HEK293 (cell line): ENCODE data around the gene EBF3.

ENCODE experiments used
- CTCF ChIA-PET: fragments of 350-600 bp; formaldehyde crosslinking; extraction: SDS; loops from one replicate; lab custom pipeline; 2021; ENCODE audit warnings: antibody characterized with exemption; lab: Yijun Ruan, JAX
- POLR2A ChIA-PET: fragments of 300-600 bp; formaldehyde crosslinking; extraction: SDS; loops from one replicate; lab custom pipeline; 2020; ENCODE audit warnings: antibody characterized with exemption, inconsistent platforms; lab: Yijun Ruan, JAX
- H3K27ac ChIP-seq: fragments of 200-500 bp; sonication (Bioruptor generic); 2 replicates; pipeline ENCODE4 v1.5.1; 2014; ENCODE audit warnings: low read depth, low read length, control low read depth, inconsistent platforms; ENCODE audit errors: extremely low read depth
- H3K36me3 ChIP-seq, 2 experiments: fragments of 200-500 bp in 1 of 2; sonication (Bioruptor generic) in 1 of 2; 1 replicate in 1 of 2; 2 replicates in 1 of 2; pipeline ENCODE4 v1.5.1; 2014 to 2017; ENCODE audit warnings: inconsistent platforms in 2 of 2, low read length in 2 of 2; ENCODE audit not compliant: control insufficient read depth in 2 of 2, insufficient read depth in 1 of 2
- H3K4me1 ChIP-seq: fragments of 200-500 bp; sonication (Bioruptor generic); 2 replicates; pipeline ENCODE4 v1.5.1; 2014; ENCODE audit warnings: mild to moderate bottlenecking, low read length, inconsistent platforms; ENCODE audit not compliant: control insufficient read depth, insufficient read depth
- H3K4me3 ChIP-seq: 2 replicates; pipeline ENCODE4 v1.5.1; 2011; ENCODE audit warnings: low read depth, mild to moderate bottlenecking, control low read depth, low read length, moderate library complexity
- H3K9me3 ChIP-seq: fragments of 200-500 bp; sonication (Bioruptor generic); 2 replicates; pipeline ENCODE4 v1.5.1; 2014; ENCODE audit warnings: low read depth, low read length, inconsistent platforms; ENCODE audit not compliant: control insufficient read depth, insufficient read depth
- BCL6B ChIP-seq: fragments of 450-650 bp; formaldehyde crosslinking; IDR thresholded peaks from 2 replicates; pipeline ENCODE4 v1.5.1; 2017; ENCODE audit warnings: missing biosample characterization, missing genetic modification characterization
- GFI1B ChIP-seq: fragments of 450-650 bp; formaldehyde crosslinking; IDR thresholded peaks from 2 replicates; pipeline ENCODE4 v1.5.1; 2016; ENCODE audit warnings: missing biosample characterization, missing genetic modification characterization
- GLI2 ChIP-seq: fragments of 450-650 bp; formaldehyde crosslinking; IDR thresholded peaks from 2 replicates; pipeline ENCODE4; 2017; ENCODE audit warnings: missing biosample characterization, missing genetic modification characterization, low read depth, borderline replicate concordance
- MEIS1 ChIP-seq: sonication (generic); formaldehyde crosslinking; IDR thresholded peaks from 2 replicates; pipeline ENCODE4 v1.8.1; 2022; ENCODE audit warnings: missing genetic modification reagents, mild to moderate bottlenecking, borderline replicate concordance
- OVOL3 ChIP-seq: fragments of 450-650 bp; formaldehyde crosslinking; IDR thresholded peaks from 2 replicates; pipeline ENCODE4 v1.5.1; 2016; ENCODE audit warnings: missing biosample characterization, missing genetic modification characterization
- PRDM1 ChIP-seq: fragments of 450-650 bp; formaldehyde crosslinking; IDR thresholded peaks from 2 replicates; pipeline ENCODE4; 2016; ENCODE audit warnings: missing biosample characterization, missing genetic modification characterization
- SCRT2 ChIP-seq: fragments of 450-650 bp; formaldehyde crosslinking; IDR thresholded peaks from 2 replicates; pipeline ENCODE4 v1.5.1; 2016; ENCODE audit warnings: missing biosample characterization, missing genetic modification characterization
- SP2 ChIP-seq: fragments of 450-650 bp; formaldehyde crosslinking; IDR thresholded peaks from 2 replicates; pipeline ENCODE4 v1.5.1; 2016; ENCODE audit warnings: missing biosample characterization, missing genetic modification characterization
- ZBTB21 ChIP-seq: fragments of 450-650 bp; formaldehyde crosslinking; IDR thresholded peaks from 2 replicates; pipeline ENCODE4 v1.5.1; 2017; ENCODE audit warnings: missing biosample characterization, missing genetic modification characterization
- ZBTB44 ChIP-seq: fragments of 450-650 bp; IDR thresholded peaks from 2 replicates; pipeline ENCODE4 v1.5.1; 2018; ENCODE audit warnings: missing biosample characterization, mild to moderate bottlenecking, missing genetic modification characterization
- ZBTB6 ChIP-seq: fragments of 450-650 bp; formaldehyde crosslinking; IDR thresholded peaks from 2 replicates; pipeline ENCODE4 v1.5.1; 2017; ENCODE audit warnings: missing biosample characterization, missing genetic modification characterization
- ZFP69B ChIP-seq: fragments of 450-650 bp; formaldehyde crosslinking; IDR thresholded peaks from 2 replicates; pipeline ENCODE4 v1.5.1; 2016; ENCODE audit warnings: missing biosample characterization, missing genetic modification characterization
- ZNF146 ChIP-seq: fragments of 450-650 bp; formaldehyde crosslinking; IDR thresholded peaks from 2 replicates; pipeline ENCODE4 v1.5.1; 2016; ENCODE audit warnings: missing biosample characterization, missing genetic modification characterization
- ZNF174 ChIP-seq: fragments of 450-650 bp; formaldehyde crosslinking; IDR thresholded peaks from 2 replicates; pipeline ENCODE4 v1.5.0; 2017; ENCODE audit warnings: missing biosample characterization, mild to moderate bottlenecking, missing genetic modification characterization
- ZNF239 ChIP-seq: fragments of 450-650 bp; formaldehyde crosslinking; IDR thresholded peaks from 2 replicates; pipeline ENCODE4 v1.5.1; 2016; ENCODE audit warnings: missing biosample characterization, missing genetic modification characterization
- ZNF354C ChIP-seq: fragments of 450-650 bp; formaldehyde crosslinking; IDR thresholded peaks from 2 replicates; pipeline ENCODE4 v1.5.1; 2016; ENCODE audit warnings: missing biosample characterization, missing genetic modification characterization, low read depth, borderline replicate concordance
- ZNF362 ChIP-seq: fragments of 450-650 bp; formaldehyde crosslinking; IDR thresholded peaks from 2 replicates; pipeline ENCODE4 v1.5.1; 2016; ENCODE audit warnings: missing biosample characterization, missing genetic modification characterization
- ZNF416 ChIP-seq: fragments of 450-650 bp; formaldehyde crosslinking; IDR thresholded peaks from 2 replicates; pipeline ENCODE4 v1.5.1; 2016; ENCODE audit warnings: missing biosample characterization, missing genetic modification characterization
- ZNF423 ChIP-seq: fragments of 450-650 bp; formaldehyde crosslinking; IDR thresholded peaks from 2 replicates; pipeline ENCODE4 v1.5.1; 2016; ENCODE audit warnings: missing biosample characterization, missing genetic modification characterization
- ZNF639 ChIP-seq: fragments of 450-650 bp; formaldehyde crosslinking; IDR thresholded peaks from 2 replicates; pipeline ENCODE4 v1.5.1; 2016; ENCODE audit warnings: missing biosample characterization, missing genetic modification characterization
- ZNF76 ChIP-seq: fragments of 450-650 bp; formaldehyde crosslinking; IDR thresholded peaks from 2 replicates; pipeline ENCODE4; 2016; ENCODE audit warnings: low read depth, missing biosample characterization, missing genetic modification characterization, borderline replicate concordance
- ZNF830 ChIP-seq: fragments of 450-650 bp; IDR thresholded peaks from 2 replicates; pipeline ENCODE4 v1.5.0; 2018; ENCODE audit warnings: missing biosample characterization, missing genetic modification characterization, low read depth, mild to moderate bottlenecking, moderate library complexity
- TF ChIP-seq, protein P1 (sequence below): fragments of 450-650 bp; formaldehyde crosslinking; IDR thresholded peaks from 2 replicates; pipeline ENCODE4 v1.5.1; 2017; ENCODE audit warnings: missing biosample characterization, missing genetic modification characterization

The EBF3 gene

DNA sequence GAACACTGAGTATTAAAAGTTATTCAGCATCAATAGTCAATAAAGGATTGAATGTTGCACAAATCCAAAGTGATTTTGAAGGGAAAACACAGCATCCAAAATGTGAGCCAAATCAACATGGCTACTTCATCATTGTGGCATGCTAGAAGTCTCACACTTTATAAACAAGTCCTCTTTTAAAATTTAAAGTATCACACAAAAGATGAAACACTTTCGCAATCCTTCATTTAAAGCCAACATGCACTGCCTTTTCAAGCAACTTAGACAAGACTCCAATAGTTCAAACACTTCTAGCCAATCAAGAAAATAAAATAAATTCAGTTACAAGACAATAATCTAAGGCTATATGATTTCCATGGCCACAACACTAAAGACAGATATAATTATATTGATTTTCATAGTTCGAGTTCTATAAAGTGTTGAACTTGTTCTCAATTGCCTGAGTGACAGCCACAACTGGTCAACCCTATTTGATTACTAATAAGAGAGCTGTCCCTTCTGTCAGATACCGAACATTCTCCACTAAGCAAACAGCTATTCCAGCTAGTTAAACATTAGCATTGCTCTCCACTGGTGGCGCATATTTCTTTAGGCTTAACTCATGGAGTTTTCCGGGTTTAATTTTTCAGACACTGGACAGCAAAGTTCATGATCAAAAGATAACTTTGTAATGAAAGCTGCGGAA, 8.3 kb downstream of the EBF3 start:
- no peak for TF ChIP-seq ZNF174 (tag by site-specific recombination)
- no peak for TF ChIP-seq ZBTB21 (tag by site-specific recombination)
- TF ChIP-seq ZNF146 (tag by site-specific recombination): no peak
- no peak for TF ChIP-seq BCL6B
- TF ChIP-seq ZNF830: no peak
- no peak for TF ChIP-seq SCRT2 (tag by site-specific recombination)
- no peak for TF ChIP-seq GLI2 (tag by site-specific recombination)
- no peak for TF ChIP-seq SP2 (tag by site-specific recombination)
- no peak for TF ChIP-seq ZNF423
- TF ChIP-seq ZNF354C (tag by site-specific recombination): no peak
- no peak for TF ChIP-seq PRDM1
- TF ChIP-seq ZBTB44 (tag by site-specific recombination): no peak
- no peak for TF ChIP-seq ZNF639
- TF ChIP-seq ZNF362: no peak
- no peak for TF ChIP-seq MEIS1 (CRISPR knock-in tag)
- no peak for TF ChIP-seq ZFP69B (tag by site-specific recombination)
- no peak for TF ChIP-seq ZNF239 (tag by site-specific recombination)
- no peak for TF ChIP-seq ZBTB6 (tag by site-specific recombination)
- CTCF ChIA-PET: no interaction called here
- Histone ChIP-seq H3K36me3 (peaks cover 0 to 35% of the 10 kb centered on the region in 2 experiments; a peak in 1 of 3 replicates), H3K9me3 (no peaks in the 10 kb centered on the region), H3K4me1 (peaks cover 12% of the 10 kb centered on the region), H3K27ac (no peak overlapping the region), H3K4me3 (no peak overlapping the region)
- POLR2A ChIA-PET: no interaction called here

GRCh38 chr10:129954492-129955315, 9.4 kb downstream of the EBF3 start:
- POLR2A ChIA-PET: no interaction called here
- Histone ChIP-seq H3K4me3 (no peak overlapping the region), H3K4me1 (peaks cover 20% of the 10 kb centered on the region), H3K36me3 (peaks cover 0 to 34% of the 10 kb centered on the region in 2 experiments; a peak in 1 of 3 replicates), H3K9me3 (no peaks in the 10 kb centered on the region), H3K27ac (no peak overlapping the region)
- CTCF ChIA-PET: no interaction called here
- TF ChIP-seq, protein P1, sequence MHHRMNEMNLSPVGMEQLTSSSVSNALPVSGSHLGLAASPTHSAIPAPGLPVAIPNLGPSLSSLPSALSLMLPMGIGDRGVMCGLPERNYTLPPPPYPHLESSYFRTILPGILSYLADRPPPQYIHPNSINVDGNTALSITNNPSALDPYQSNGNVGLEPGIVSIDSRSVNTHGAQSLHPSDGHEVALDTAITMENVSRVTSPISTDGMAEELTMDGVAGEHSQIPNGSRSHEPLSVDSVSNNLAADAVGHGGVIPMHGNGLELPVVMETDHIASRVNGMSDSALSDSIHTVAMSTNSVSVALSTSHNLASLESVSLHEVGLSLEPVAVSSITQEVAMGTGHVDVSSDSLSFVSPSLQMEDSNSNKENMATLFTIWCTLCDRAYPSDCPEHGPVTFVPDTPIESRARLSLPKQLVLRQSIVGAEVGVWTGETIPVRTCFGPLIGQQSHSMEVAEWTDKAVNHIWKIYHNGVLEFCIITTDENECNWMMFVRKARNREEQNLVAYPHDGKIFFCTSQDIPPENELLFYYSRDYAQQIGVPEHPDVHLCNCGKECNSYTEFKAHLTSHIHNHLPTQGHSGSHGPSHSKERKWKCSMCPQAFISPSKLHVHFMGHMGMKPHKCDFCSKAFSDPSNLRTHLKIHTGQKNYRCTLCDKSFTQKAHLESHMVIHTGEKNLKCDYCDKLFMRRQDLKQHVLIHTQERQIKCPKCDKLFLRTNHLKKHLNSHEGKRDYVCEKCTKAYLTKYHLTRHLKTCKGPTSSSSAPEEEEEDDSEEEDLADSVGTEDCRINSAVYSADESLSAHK: peak; percentile 73
- TF ChIP-seq GFI1B (tag by site-specific recombination): no peak
- TF ChIP-seq ZNF76 (tag by site-specific recombination): no peak
- no peak for TF ChIP-seq OVOL3 (tag by site-specific recombination)
- TF ChIP-seq ZNF416 (tag by site-specific recombination): no peak
